Lung microvascular endothelial cell (primary cell): ENCODE data around the gene RGMB. TPM values are rescaled to one million over a fixed set of nuclear protein-coding genes. Genes with fewer than 3 reads are reported as not detected.
"Not testable (repeated sequence)": the region's sequence is repeated elsewhere in the genome, so short reads cannot be mapped to it uniquely, and the experiment has no call there.

Experiments
- DNase-seq, 2 donors: peaks; one replicate each; pipeline versions ENCODE4 v3.0.0 to v3.0.0-alpha.2; 2010; ENCODE audit warnings: low read depth in 2 of 2
- total RNA-seq: library from RNA; depleted of rRNA; stranded (reverse); fragments of >200 nt; gene quantifications from 2 replicates; pipeline ENCODE4 v1.2.1, GENCODE V29; 2014

RGMB gene
- total RNA-seq: 6.3 and 7.0 TPM in 2 replicates

- DNase-seq: peak; percentile 99 to 100
Observed at GRCh38 chr5:98773464-98774191, at the start of gene RGMB. Gene RGMB, plus strand, starts transcription at chr5:98773663. Its CDS starts 408 bp downstream, at chr5:98774071.

GRCh38 chr5:98726258-98726657 lies 47.2 kb upstream of the RGMB start:
- DNase-seq: no peak

GRCh38 chr5:98727686-98728085 lies 45.8 kb upstream of the RGMB start:
- no peak for DNase-seq

- DNase-seq: no peak
Observed at GRCh38 chr5:98734646-98735045, 38.8 kb upstream of the RGMB start.

GRCh38 chr5:98735806-98736507 lies 37.5 kb upstream of the RGMB start:
- DNase-seq: no peak

GRCh38 chr5:98736753-98737152 lies 36.7 kb upstream of the RGMB start:
- no peak for DNase-seq

GRCh38 chr5:98737441-98737840 lies 36.0 kb upstream of the RGMB start:
- not testable (repeated sequence) for DNase-seq

GRCh38 chr5:98738481-98739149 lies 34.8 kb upstream of the RGMB start:
- not testable (repeated sequence) for DNase-seq

- no peak for DNase-seq
Observed at GRCh38 chr5:98741926-98742325, 31.5 kb upstream of the RGMB start.

GRCh38 chr5:98742396-98743073 lies 30.9 kb upstream of the RGMB start:
- no peak for DNase-seq

- DNase-seq: not testable (repeated sequence)
Observed at GRCh38 chr5:98748259-98748658, 25.2 kb upstream of the RGMB start.

GRCh38 chr5:98749046-98749445 lies 24.4 kb upstream of the RGMB start:
- DNase-seq: no peak

GRCh38 chr5:98750693-98751092 lies 22.8 kb upstream of the RGMB start:
- DNase-seq: peak; percentile 6 to 21

- DNase-seq: not testable (repeated sequence)
Observed at GRCh38 chr5:98752331-98752730, 21.1 kb upstream of the RGMB start.

GRCh38 chr5:98752801-98753200 lies 20.7 kb upstream of the RGMB start:
- DNase-seq: not testable (repeated sequence)

- DNase-seq: no peak
Observed at GRCh38 chr5:98753507-98753906, 20.0 kb upstream of the RGMB start.

GRCh38 chr5:98755406-98755805 lies 18.1 kb upstream of the RGMB start:
- no peak for DNase-seq

- DNase-seq: no peak
Observed at GRCh38 chr5:98757978-98758377, 15.5 kb upstream of the RGMB start.

- peak in 1 of 2 donors; percentile 72 for DNase-seq
Observed at GRCh38 chr5:98763001-98763630, 10.3 kb upstream of the RGMB start.

GRCh38 chr5:98765815-98766214 lies 7.6 kb upstream of the RGMB start:
- DNase-seq: no peak

GRCh38 chr5:98767581-98767980 lies 5.9 kb upstream of the RGMB start:
- DNase-seq: no peak
